ACC112 (cell line): ENCODE measurements around the gene NKD1.
"Not testable (repeated sequence)": the region's sequence is repeated elsewhere in the genome, so short reads cannot be mapped to it uniquely, and the experiment has no call there.

Experiments used
- H2AFZ ChIP-seq: fragments of 200-600 bp; sonication (generic); one replicate; pipeline ENCODE4 v1.6.0; 2017; ENCODE audit warnings: antibody characterized with exemption, low read length; ENCODE audit not compliant: unreplicated experiment
- H3K27ac ChIP-seq: fragments of 200-600 bp; sonication (generic); 2 replicates; pipeline ENCODE4 v1.5.1; 2014; ENCODE audit warnings: low read depth, mild to moderate bottlenecking, antibody characterized with exemption, low read length, moderate library complexity
- H3K27me3 ChIP-seq: fragments of 200-600 bp; sonication (generic); 2 replicates; pipeline ENCODE4 v1.6.1; 2014; ENCODE audit warnings: mild to moderate bottlenecking, antibody characterized with exemption, low read length, moderate library complexity, mixed read lengths; ENCODE audit not compliant: insufficient read depth
- H3K36me3 ChIP-seq: fragments of 200-600 bp; sonication (generic); 2 replicates; pipeline ENCODE4 v1.6.1; 2016; ENCODE audit warnings: mild to moderate bottlenecking, antibody characterized with exemption, low read length, moderate library complexity, mixed read lengths; ENCODE audit not compliant: insufficient read depth
- H3K4me1 ChIP-seq: fragments of 200-600 bp; sonication (generic); one replicate; pipeline ENCODE4 v1.6.1; 2016; ENCODE audit warnings: low read length, mixed read lengths; ENCODE audit not compliant: insufficient read depth, unreplicated experiment, control insufficient read depth
- H3K4me3 ChIP-seq: fragments of 200-600 bp; sonication (generic); 2 replicates; pipeline ENCODE4 v1.5.1; 2014; ENCODE audit warnings: mild to moderate bottlenecking, low read depth, low read length
- H3K79me2 ChIP-seq: fragments of 200-600 bp; sonication (generic); one replicate; pipeline ENCODE4 v1.6.0; 2016; ENCODE audit warnings: low read length; ENCODE audit not compliant: control insufficient read depth, unreplicated experiment, insufficient read depth

The NKD1 gene

GRCh38 chr16:50548125-50548908 is at the start of gene NKD1:
Gene NKD1 (plus strand): TSS chr16:50548396. CDS start chr16:50548554, 158 bp downstream.
- Histone ChIP-seq H3K27ac (no peak within 1 kb of the TSS), H3K36me3 (no peaks in the 10 kb centered on the region), H2AFZ (peak within 1 kb of the TSS; percentile 38), H3K4me3 (peak within 1 kb of the TSS; percentile 78), H3K27me3 (peaks cover 83% of the 10 kb centered on the region), H3K79me2 (no peaks in the 10 kb centered on the region), H3K4me1 (no peaks in the 10 kb centered on the region)

- Histone ChIP-seq H2AFZ (no peak overlapping the region), H3K79me2 (no peaks in the 10 kb centered on the region), H3K4me1 (no peaks in the 10 kb centered on the region)
Measured at GRCh38 chr16:50498431-50499155, 49.6 kb upstream of the NKD1 start.

GRCh38 chr16:50499254-50499653 is 48.9 kb upstream of the NKD1 start:
- H3K36me3 ChIP-seq, result no peaks in the 10 kb centered on the region
- no peaks in the 10 kb centered on the region for H3K4me1 ChIP-seq
- H3K4me3 ChIP-seq, result no peak overlapping the region
- no peak overlapping the region for H2AFZ ChIP-seq
- H3K79me2 ChIP-seq, result no peaks in the 10 kb centered on the region
- no peak overlapping the region for H3K27ac ChIP-seq
- peaks cover 10% of the 10 kb centered on the region for H3K27me3 ChIP-seq

More at GRCh38 chr16:50498431-50499155, 49.6 kb upstream of the NKD1 start:
- Histone ChIP-seq H3K27me3 (peaks cover 10% of the 10 kb centered on the region), H3K4me3 (no peak overlapping the region), H3K27ac (no peak overlapping the region), H3K36me3 (no peaks in the 10 kb centered on the region)

- H3K79me2 ChIP-seq, result no peaks in the 10 kb centered on the region
- no peaks in the 10 kb centered on the region for H3K36me3 ChIP-seq
- no peak overlapping the region for H3K27ac ChIP-seq
- peaks cover 20% of the 10 kb centered on the region for H3K27me3 ChIP-seq
- H3K4me1 ChIP-seq, result no peaks in the 10 kb centered on the region
- H2AFZ ChIP-seq, result no peak overlapping the region
- H3K4me3 ChIP-seq, result no peak overlapping the region
Measured at GRCh38 chr16:50500171-50500874, 47.9 kb upstream of the NKD1 start.

GRCh38 chr16:50501251-50501650 is 46.9 kb upstream of the NKD1 start:
- Histone ChIP-seq H3K4me1 (no peaks in the 10 kb centered on the region), H2AFZ (no peak overlapping the region), H3K79me2 (no peaks in the 10 kb centered on the region), H3K36me3 (no peaks in the 10 kb centered on the region), H3K27me3 (peaks cover 21% of the 10 kb centered on the region), H3K4me3 (no peak overlapping the region), H3K27ac (no peak overlapping the region)

- no peak overlapping the region for H3K4me3 ChIP-seq
- no peaks in the 10 kb centered on the region for H3K4me1 ChIP-seq
- H3K36me3 ChIP-seq, result no peaks in the 10 kb centered on the region
- H3K27me3 ChIP-seq, result peaks cover 21% of the 10 kb centered on the region
- H3K27ac ChIP-seq, result no peak overlapping the region
- H2AFZ ChIP-seq, result no peak overlapping the region
- no peaks in the 10 kb centered on the region for H3K79me2 ChIP-seq
Measured at GRCh38 chr16:50501986-50502615, 46.1 kb upstream of the NKD1 start.

- H3K27me3 ChIP-seq, result peaks cover 21% of the 10 kb centered on the region
- no peak overlapping the region for H3K4me3 ChIP-seq
- no peaks in the 10 kb centered on the region for H3K79me2 ChIP-seq
- H2AFZ ChIP-seq, result no peak overlapping the region
- H3K36me3 ChIP-seq, result no peaks in the 10 kb centered on the region
- H3K4me1 ChIP-seq, result no peaks in the 10 kb centered on the region
- no peak overlapping the region for H3K27ac ChIP-seq
Measured at GRCh38 chr16:50502616-50503011, 45.6 kb upstream of the NKD1 start.

- not testable (repeated sequence) for H2AFZ ChIP-seq, H3K4me1 ChIP-seq
Measured at GRCh38 chr16:50503868-50504531, 44.2 kb upstream of the NKD1 start.

GRCh38 chr16:50505115-50505514 is 43.1 kb upstream of the NKD1 start:
- no peak overlapping the region for H3K27ac ChIP-seq
- peaks cover 25% of the 10 kb centered on the region for H3K27me3 ChIP-seq
- H2AFZ ChIP-seq, result no peak overlapping the region
- no peaks in the 10 kb centered on the region for H3K4me1 ChIP-seq
- H3K36me3 ChIP-seq, result no peaks in the 10 kb centered on the region
- no peaks in the 10 kb centered on the region for H3K79me2 ChIP-seq
- no peak overlapping the region for H3K4me3 ChIP-seq

More at GRCh38 chr16:50503868-50504531, 44.2 kb upstream of the NKD1 start:
- not testable (repeated sequence) for H3K36me3 ChIP-seq, H3K4me3 ChIP-seq, H3K79me2 ChIP-seq, H3K27ac ChIP-seq
- H3K27me3 ChIP-seq, result peaks cover 21% of the 10 kb centered on the region
